ENCODE results near the gene IRF2.

Gene IRF2

DNA sequence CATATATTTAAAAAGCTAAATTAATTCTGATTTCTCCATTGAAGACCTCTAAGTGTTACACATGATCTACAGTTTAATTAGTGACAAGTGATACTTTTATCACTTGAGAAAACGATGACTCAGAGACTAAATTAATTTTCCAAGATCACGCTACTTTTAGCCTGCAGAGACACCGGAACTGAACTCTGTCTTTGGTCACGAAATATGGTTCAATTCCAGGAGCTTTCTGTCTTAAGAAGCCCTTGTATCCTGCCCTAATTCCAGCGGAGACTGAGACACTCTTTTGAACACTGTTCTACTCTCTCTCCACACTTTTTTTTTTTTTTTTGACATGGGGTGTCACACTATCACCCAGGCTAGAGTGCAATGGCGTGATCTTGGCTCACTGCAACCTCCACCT lies 63.6 kb downstream of the IRF2 start:
- Histone ChIP-seq H3K36me3 (ENCODE audit: insufficient read depth, low read length) (peaks cover 56% of the 10 kb centered on the region), H4K20me1 (ENCODE audit: insufficient read depth, low read length) (no peaks in the 10 kb centered on the region), H3K27ac (ENCODE audit: low read length) (no peak overlapping the region), H3K79me2 (ENCODE audit: insufficient read depth, low read length) (no peaks in the 10 kb centered on the region), H3K9me3 (ENCODE audit: insufficient read depth, low read length, severe bottlenecking) (no peaks in the 10 kb centered on the region), H3K9ac (ENCODE audit: low read depth, low read length) (no peak overlapping the region), H3K27me3 (ENCODE audit: insufficient read depth, low read length, poor library complexity) (no peaks in the 10 kb centered on the region), H3K4me3 (ENCODE audit: low read depth in 1 of 2, low read length in 2 of 2) (no peak overlapping the region), H2AFZ (ENCODE audit: low read depth, low read length) (no peak overlapping the region), H3K4me1 (ENCODE audit: insufficient read depth, low read length) (no peaks in the 10 kb centered on the region), H3K4me2 (ENCODE audit: insufficient read depth, low read length) (no peak overlapping the region)
- TF ChIP-seq, protein P1, sequence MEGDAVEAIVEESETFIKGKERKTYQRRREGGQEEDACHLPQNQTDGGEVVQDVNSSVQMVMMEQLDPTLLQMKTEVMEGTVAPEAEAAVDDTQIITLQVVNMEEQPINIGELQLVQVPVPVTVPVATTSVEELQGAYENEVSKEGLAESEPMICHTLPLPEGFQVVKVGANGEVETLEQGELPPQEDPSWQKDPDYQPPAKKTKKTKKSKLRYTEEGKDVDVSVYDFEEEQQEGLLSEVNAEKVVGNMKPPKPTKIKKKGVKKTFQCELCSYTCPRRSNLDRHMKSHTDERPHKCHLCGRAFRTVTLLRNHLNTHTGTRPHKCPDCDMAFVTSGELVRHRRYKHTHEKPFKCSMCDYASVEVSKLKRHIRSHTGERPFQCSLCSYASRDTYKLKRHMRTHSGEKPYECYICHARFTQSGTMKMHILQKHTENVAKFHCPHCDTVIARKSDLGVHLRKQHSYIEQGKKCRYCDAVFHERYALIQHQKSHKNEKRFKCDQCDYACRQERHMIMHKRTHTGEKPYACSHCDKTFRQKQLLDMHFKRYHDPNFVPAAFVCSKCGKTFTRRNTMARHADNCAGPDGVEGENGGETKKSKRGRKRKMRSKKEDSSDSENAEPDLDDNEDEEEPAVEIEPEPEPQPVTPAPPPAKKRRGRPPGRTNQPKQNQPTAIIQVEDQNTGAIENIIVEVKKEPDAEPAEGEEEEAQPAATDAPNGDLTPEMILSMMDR (IDR thresholded peaks at IDR 0.05; ENCODE audit: borderline replicate concordance, extremely low read depth, low read length, poor library complexity, severe bottlenecking): no peak
- TF ChIP-seq EZH2 (IDR thresholded peaks at IDR 0.05; ENCODE audit: borderline replicate concordance, low read depth, low read length, severe bottlenecking): no peak
- DNase-seq (no peak), ATAC-seq (ENCODE audit: insufficient read depth, low read depth) (no peak)

DNA sequence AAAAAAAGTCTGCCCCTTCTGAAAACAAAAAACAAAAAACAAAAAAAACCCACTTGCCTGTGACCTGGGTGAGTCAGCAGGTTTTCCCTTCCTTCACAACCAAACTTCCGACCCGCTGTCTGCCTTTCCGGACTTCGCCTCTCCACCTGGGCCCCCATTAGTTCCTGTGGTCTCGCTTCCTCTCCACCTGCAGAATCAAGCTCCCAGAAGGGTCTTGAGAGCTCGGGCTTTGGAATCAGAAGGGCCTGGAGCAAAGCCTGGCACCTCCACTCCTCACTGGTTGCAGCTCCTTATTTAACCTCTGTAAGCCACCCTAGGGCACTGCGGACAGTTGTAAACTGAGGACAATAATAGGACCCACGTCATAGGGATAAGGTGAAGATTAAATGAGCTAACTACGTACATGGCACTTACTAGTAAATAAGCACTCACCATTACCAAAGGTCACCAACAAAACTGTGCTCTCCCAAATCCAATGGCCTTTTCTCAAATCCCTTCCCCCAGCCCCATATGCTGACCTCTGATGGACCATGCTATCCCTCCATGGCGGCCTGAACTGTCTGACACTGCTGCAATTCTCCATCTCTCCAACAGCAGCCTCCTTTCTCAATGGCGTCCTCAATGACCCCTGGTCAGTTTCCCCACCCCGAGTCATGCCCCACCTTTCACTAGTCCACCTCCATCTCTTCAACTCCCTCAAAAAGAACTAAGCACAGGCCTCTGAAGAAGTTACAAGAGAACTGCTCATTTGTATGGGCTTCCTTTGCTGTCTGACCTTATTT lies 64.2 kb downstream of the IRF2 start:
- H3K9me3 ChIP-seq (ENCODE audit: insufficient read depth, low read length, severe bottlenecking): no peaks in the 10 kb centered on the region
- TF ChIP-seq EZH2 (IDR thresholded peaks at IDR 0.05; ENCODE audit: borderline replicate concordance, low read depth, low read length, severe bottlenecking): no peak
- TF ChIP-seq, protein P1 (IDR thresholded peaks at IDR 0.05; ENCODE audit: borderline replicate concordance, extremely low read depth, low read length, poor library complexity, severe bottlenecking): no peak
- peak; percentile 54 for DNase-seq
- peaks cover 56% of the 10 kb centered on the region for H3K36me3 ChIP-seq (ENCODE audit: insufficient read depth, low read length)
- no peak overlapping the region for H2AFZ ChIP-seq (ENCODE audit: low read depth, low read length)
- H3K4me3 ChIP-seq (ENCODE audit: low read depth in 1 of 2, low read length in 2 of 2): no peak overlapping the region
- H3K9ac ChIP-seq (ENCODE audit: low read depth, low read length): no peak overlapping the region
- H3K4me2 ChIP-seq (ENCODE audit: insufficient read depth, low read length): no peak overlapping the region
- H4K20me1 ChIP-seq (ENCODE audit: insufficient read depth, low read length): no peaks in the 10 kb centered on the region
- ATAC-seq (ENCODE audit: insufficient read depth, low read depth): peak; percentile 69
- H3K4me1 ChIP-seq (ENCODE audit: insufficient read depth, low read length): no peaks in the 10 kb centered on the region
- H3K79me2 ChIP-seq (ENCODE audit: insufficient read depth, low read length): no peaks in the 10 kb centered on the region
- H3K27me3 ChIP-seq (ENCODE audit: insufficient read depth, low read length, poor library complexity): no peaks in the 10 kb centered on the region
- H3K27ac ChIP-seq (ENCODE audit: low read length): no peak overlapping the region

DNA sequence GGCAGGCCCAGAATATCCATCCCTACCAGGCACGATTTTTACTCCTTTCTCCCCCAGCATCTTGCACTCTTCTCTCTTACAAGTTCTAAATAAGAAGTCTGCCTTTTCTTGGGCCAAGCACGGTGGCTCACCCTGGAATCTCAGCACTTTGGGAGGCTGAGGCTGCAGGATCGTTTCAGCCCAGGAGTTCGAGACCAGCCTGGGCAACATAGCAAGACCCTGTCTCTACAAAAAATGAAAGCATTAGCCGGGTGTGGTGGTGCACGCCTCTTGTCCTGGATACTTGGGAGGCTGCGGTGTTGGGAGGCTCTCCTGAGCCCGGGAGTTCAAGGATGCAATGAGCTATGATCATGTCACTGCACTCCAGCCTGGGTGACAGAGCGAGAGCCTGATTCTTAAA lies 64.8 kb downstream of the IRF2 start:
- TF ChIP-seq, protein P1 (IDR thresholded peaks at IDR 0.05; ENCODE audit: borderline replicate concordance, extremely low read depth, low read length, poor library complexity, severe bottlenecking): no peak
- no peak for TF ChIP-seq EZH2 (IDR thresholded peaks at IDR 0.05; ENCODE audit: borderline replicate concordance, low read depth, low read length, severe bottlenecking)
- Histone ChIP-seq H3K36me3 (ENCODE audit: insufficient read depth, low read length) (peaks cover 58% of the 10 kb centered on the region), H3K4me2 (ENCODE audit: insufficient read depth, low read length) (no peak overlapping the region), H3K9me3 (ENCODE audit: insufficient read depth, low read length, severe bottlenecking) (no peaks in the 10 kb centered on the region), H3K4me1 (ENCODE audit: insufficient read depth, low read length) (no peaks in the 10 kb centered on the region), H3K27ac (ENCODE audit: low read length) (no peak overlapping the region), H3K4me3 (ENCODE audit: low read depth in 1 of 2, low read length in 2 of 2) (no peak overlapping the region), H3K27me3 (ENCODE audit: insufficient read depth, low read length, poor library complexity) (no peaks in the 10 kb centered on the region), H4K20me1 (ENCODE audit: insufficient read depth, low read length) (no peaks in the 10 kb centered on the region), H3K9ac (ENCODE audit: low read depth, low read length) (no peak overlapping the region), H2AFZ (ENCODE audit: low read depth, low read length) (no peak overlapping the region), H3K79me2 (ENCODE audit: insufficient read depth, low read length) (no peaks in the 10 kb centered on the region)
- ATAC-seq (ENCODE audit: insufficient read depth, low read depth) (peak; percentile 52; the same call in 2 of the 3 replicates), DNase-seq (no peak)

Data from DND-41 (cell line).